Keratinocyte (primary cell): ENCODE measurements around the gene FAM20C.

Experiments
- EZH2 ChIP-seq: IDR thresholded peaks from one replicate; pipeline ENCODE4 v1.6.1; 2012; ENCODE audit warnings: inconsistent platforms, mild to moderate bottlenecking, low read length, moderate library complexity
- TF ChIP-seq, protein P1 (sequence below), 3 experiments: IDR thresholded peaks in 1 of 3; conservative IDR thresholded peaks in 1 of 3; optimal IDR thresholded peaks in 1 of 3; 2 replicates in 2 of 3; 3 replicates in 1 of 3; pipeline versions ENCODE3 to v1.5.1; 2011; ENCODE audit warnings: low read length in 3 of 3, mild to moderate bottlenecking in 3 of 3, moderate library complexity in 2 of 3, control low read depth in 1 of 3, inconsistent platforms in 1 of 3; ENCODE audit not compliant: insufficient read depth in 2 of 3; ENCODE audit errors: extremely low read depth in 1 of 3

DNA sequence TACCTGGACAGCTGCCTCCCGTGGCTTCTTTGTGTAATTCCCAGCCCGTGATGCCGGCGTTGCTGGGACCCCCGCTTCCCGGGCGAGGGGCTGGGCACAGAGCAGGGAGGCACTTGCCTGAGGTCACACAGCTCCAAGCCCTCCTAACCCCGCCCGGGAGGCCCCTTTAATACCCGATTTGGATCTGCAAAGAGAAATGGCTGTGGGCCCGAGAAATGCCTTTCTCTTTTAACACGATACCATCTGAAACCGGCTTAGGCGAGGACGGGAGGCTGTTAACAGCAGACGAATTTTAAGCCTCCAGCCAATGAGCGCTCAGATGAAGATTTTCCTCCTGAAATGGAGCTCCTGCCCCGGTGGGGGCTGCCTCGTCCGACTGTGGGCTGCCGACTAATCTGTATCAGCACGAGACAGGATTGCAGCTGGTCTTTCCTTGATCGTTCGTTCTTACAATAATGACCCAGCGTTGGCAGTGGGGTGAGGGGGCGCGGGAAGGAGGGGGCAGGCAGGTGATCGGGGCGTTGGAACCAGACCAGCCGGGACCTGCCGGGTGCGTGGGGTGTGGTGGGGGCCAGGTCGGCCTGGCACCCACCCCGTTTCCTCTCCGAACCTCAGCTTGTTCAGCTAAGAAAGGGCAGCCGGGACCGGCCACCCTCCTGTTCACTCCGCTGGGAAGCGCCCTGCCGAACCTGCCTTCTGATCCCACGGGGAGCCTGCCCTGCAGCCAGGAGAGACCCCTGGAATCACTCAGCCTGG, 61.4 kb downstream of the FAM20C start:
- TF ChIP-seq, protein P1, sequence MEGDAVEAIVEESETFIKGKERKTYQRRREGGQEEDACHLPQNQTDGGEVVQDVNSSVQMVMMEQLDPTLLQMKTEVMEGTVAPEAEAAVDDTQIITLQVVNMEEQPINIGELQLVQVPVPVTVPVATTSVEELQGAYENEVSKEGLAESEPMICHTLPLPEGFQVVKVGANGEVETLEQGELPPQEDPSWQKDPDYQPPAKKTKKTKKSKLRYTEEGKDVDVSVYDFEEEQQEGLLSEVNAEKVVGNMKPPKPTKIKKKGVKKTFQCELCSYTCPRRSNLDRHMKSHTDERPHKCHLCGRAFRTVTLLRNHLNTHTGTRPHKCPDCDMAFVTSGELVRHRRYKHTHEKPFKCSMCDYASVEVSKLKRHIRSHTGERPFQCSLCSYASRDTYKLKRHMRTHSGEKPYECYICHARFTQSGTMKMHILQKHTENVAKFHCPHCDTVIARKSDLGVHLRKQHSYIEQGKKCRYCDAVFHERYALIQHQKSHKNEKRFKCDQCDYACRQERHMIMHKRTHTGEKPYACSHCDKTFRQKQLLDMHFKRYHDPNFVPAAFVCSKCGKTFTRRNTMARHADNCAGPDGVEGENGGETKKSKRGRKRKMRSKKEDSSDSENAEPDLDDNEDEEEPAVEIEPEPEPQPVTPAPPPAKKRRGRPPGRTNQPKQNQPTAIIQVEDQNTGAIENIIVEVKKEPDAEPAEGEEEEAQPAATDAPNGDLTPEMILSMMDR (optimal IDR thresholded peaks at IDR 0.05 in 1 of 3, IDR thresholded peaks at IDR 0.05 in 1 of 3, conservative IDR thresholded peaks at IDR 0.05 in 1 of 3; ENCODE audit: extremely low read depth in 1 of 3, insufficient read depth in 2 of 3, low read length in 3 of 3), result no peak
- TF ChIP-seq EZH2, result no peak
